Esophagus muscularis mucosa (tissue), 3 donors: ENCODE data around the gene TMEM126B.

Experiments
- EP300 ChIP-seq: sonication (generic); formaldehyde crosslinking; IDR thresholded peaks from one replicate; pipeline ENCODE4 v1.6.1; 2017; ENCODE audit warnings: antibody characterized with exemption
- TF ChIP-seq, protein P1 (sequence below), 3 experiments: fragments of 200-600 bp in 2 of 3; fragments of 450-650 bp in 1 of 3; sonication (generic) in 2 of 3; IDR thresholded peaks; one replicate each; pipeline ENCODE4 v1.5.1; 2017 to 2019; ENCODE audit warnings: antibody characterized with exemption in 3 of 3, mild to moderate bottlenecking in 2 of 3, moderate library complexity in 1 of 3

DNA sequence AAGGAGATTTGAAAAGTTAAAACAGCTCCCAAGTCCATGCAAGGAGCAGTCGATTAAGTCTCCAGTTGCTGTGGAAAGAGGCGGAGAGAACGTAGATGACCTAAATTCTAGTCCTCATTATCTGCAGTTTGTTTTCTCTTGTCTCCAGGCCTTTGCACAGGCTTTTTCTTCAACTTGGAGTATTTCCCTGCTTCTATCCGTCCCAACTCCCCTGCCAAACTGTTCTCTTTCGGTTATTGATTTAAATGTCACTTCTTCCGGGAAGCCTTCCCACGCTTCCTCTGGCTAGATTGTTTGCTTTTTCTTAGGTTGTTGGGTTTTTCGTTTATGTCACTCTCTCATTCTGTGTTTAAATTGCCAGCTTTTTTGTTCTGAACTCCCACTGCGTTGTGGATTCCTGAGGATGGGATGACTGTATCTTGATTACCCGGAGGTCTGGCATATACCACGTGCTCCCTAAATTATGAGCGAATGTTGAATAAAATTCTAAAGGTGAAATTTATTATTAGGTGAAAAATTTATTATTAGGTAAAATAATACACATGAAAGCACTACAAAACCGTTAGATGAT is 463 bp downstream of the TMEM126B start:
- TF ChIP-seq, protein P1, sequence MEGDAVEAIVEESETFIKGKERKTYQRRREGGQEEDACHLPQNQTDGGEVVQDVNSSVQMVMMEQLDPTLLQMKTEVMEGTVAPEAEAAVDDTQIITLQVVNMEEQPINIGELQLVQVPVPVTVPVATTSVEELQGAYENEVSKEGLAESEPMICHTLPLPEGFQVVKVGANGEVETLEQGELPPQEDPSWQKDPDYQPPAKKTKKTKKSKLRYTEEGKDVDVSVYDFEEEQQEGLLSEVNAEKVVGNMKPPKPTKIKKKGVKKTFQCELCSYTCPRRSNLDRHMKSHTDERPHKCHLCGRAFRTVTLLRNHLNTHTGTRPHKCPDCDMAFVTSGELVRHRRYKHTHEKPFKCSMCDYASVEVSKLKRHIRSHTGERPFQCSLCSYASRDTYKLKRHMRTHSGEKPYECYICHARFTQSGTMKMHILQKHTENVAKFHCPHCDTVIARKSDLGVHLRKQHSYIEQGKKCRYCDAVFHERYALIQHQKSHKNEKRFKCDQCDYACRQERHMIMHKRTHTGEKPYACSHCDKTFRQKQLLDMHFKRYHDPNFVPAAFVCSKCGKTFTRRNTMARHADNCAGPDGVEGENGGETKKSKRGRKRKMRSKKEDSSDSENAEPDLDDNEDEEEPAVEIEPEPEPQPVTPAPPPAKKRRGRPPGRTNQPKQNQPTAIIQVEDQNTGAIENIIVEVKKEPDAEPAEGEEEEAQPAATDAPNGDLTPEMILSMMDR (IDR thresholded peaks at IDR 0.05) = no peak
- TF ChIP-seq EP300 = no peak
